GM12874 (cell line): Measurements from ENCODE around the gene ARPC1B.

Experiments used
- CTCF ChIP-seq: IDR thresholded peaks from 2 replicates; pipeline ENCODE4 v1.5.1; 2011; ENCODE audit warnings: low read depth, mild to moderate bottlenecking, control low read depth, low read length, moderate library complexity; ENCODE audit not compliant: insufficient read depth

The ARPC1B gene

GRCh38 chr7:99440195-99440594, 65.7 kb downstream of the ARPC1B start:
- no peak for TF ChIP-seq CTCF
